K562 (cell line): ENCODE measurements around the gene F12.

ENCODE experiments used
- CEBPB ChIP-seq: fragments of 450-650 bp; IDR thresholded peaks from 2 replicates; pipeline ENCODE4 v1.6.1; 2016; ENCODE audit warnings: missing genetic modification characterization, missing compliant biosample characterization
- DPF2 ChIP-seq: fragments of 450-650 bp; IDR thresholded peaks from 2 replicates; pipeline ENCODE4 v1.6.1; 2016
- ETV6 ChIP-seq, 3 experiments: fragments of 150-350 bp in 1 of 3; sonication (generic) in 1 of 3; formaldehyde crosslinking in 1 of 3; IDR thresholded peaks; 2 replicates each; pipeline versions ENCODE4 v1.6.1 to v1.8.0; 2014 to 2022; ENCODE audit warnings: borderline replicate concordance in 2 of 3, low read depth in 2 of 3, antibody characterized with exemption in 1 of 3, low read length in 1 of 3, mild to moderate bottlenecking in 1 of 3, missing genetic modification reagents in 1 of 3
- FOXK2 ChIP-seq, 2 experiments: fragments of 450-650 bp; IDR thresholded peaks in 1 of 2; conservative IDR thresholded peaks in 1 of 2; 2 replicates each; pipeline ENCODE4 v1.6.1; 2016; ENCODE audit warnings: low read depth in 2 of 2, mild to moderate bottlenecking in 1 of 2
- FOXP1 ChIP-seq: sonication (generic); formaldehyde crosslinking; IDR thresholded peaks from 2 replicates; pipeline ENCODE4 v1.8.0; 2022; ENCODE audit warnings: mild to moderate bottlenecking, missing genetic modification reagents
- JUN ChIP-seq, 2 experiments: sonication (generic) in 1 of 2; formaldehyde crosslinking in 1 of 2; IDR thresholded peaks; 2 replicates each; pipeline versions ENCODE4 v1.6.1 to v1.8.0; 2012 to 2022; ENCODE audit warnings: borderline replicate concordance in 2 of 2, mild to moderate bottlenecking in 2 of 2, improper control_type of control experiment in 1 of 2, low read depth in 1 of 2, low read length in 1 of 2, missing genetic modification reagents in 1 of 2
- LARP7 ChIP-seq: fragments of 450-650 bp; IDR thresholded peaks from 2 replicates; pipeline ENCODE4 v1.6.1; 2016
- PHF8 ChIP-seq: fragments of 200-600 bp; sonication (generic); IDR thresholded peaks from 2 replicates; pipeline ENCODE4 v1.6.1; 2012; ENCODE audit warnings: mixed run types, mild to moderate bottlenecking, inconsistent platforms, low read length, moderate library complexity, borderline replicate concordance
- POLR2A ChIP-seq: fragments of 450-650 bp; conservative IDR thresholded peaks from 2 replicates; pipeline ENCODE4 v1.6.1; 2016
- POLR2AphosphoS5 ChIP-seq: IDR thresholded peaks from 2 replicates; pipeline ENCODE4 v1.6.1; 2011; ENCODE audit warnings: mild to moderate bottlenecking, low read depth, low read length, moderate library complexity; ENCODE audit not compliant: control insufficient read depth, insufficient read depth
- SREBF1 ChIP-seq: fragments of 150-350 bp; IDR thresholded peaks from 2 replicates; pipeline ENCODE4 v1.6.1; 2014; ENCODE audit warnings: antibody characterized with exemption, low read depth, low read length, borderline replicate concordance
- XRCC3 ChIP-seq: fragments of 450-650 bp; IDR thresholded peaks from 2 replicates; pipeline ENCODE4 v1.6.1; 2017; ENCODE audit warnings: mild to moderate bottlenecking, moderate library complexity
- TF ChIP-seq, protein P1 (sequence below), 3 experiments: IDR thresholded peaks in 2 of 3; conservative IDR thresholded peaks in 1 of 3; 2 replicates each; pipeline ENCODE4 v1.5.1; 2011 to 2012; ENCODE audit warnings: low read length in 3 of 3, mild to moderate bottlenecking in 3 of 3, control low read depth in 2 of 3, improper control_type of control experiment in 1 of 3, inconsistent platforms in 1 of 3, low read depth in 1 of 3, mixed read lengths in 1 of 3, moderate library complexity in 1 of 3; ENCODE audit not compliant: insufficient read depth in 2 of 3
- TF ChIP-seq, protein P2 (sequence below): sonication (generic); formaldehyde crosslinking; IDR thresholded peaks from 2 replicates; pipeline ENCODE4 v1.5.0; 2020; ENCODE audit warnings: missing genetic modification reagents

DNA sequence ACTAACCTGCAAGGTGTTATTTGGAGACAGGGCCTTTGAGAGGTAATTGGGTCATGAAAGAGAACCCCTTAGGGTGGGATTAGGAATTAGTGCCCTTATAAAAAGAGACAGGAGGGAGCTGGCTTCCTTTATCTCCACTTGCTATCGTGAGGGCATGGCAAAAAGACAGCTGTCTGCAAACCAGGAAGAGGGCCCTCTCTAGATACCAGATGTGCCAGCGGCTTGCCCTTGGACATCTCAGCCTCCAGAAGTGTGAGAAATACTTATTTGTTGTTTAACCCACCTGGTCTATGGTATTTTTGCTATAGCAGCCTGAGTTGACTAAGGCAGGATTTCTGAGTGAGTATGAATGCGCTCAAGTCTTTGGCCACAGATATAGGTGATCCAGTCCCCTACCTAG is 52.6 kb downstream of the F12 start:
- TF ChIP-seq XRCC3 (no peak), FOXP1 (no peak), POLR2AphosphoS5 (no peak), POLR2A (no peak), LARP7 (no peak), SREBF1 (no peak), DPF2 (no peak), ETV6 (IDR thresholded peaks at IDR 0.05; ENCODE audit: borderline replicate concordance in 1 of 2, low read depth in 2 of 2, low read length in 1 of 2) (no peak), ETV6 (CRISPR knock-in tag; IDR thresholded peaks at IDR 0.05; ENCODE audit: borderline replicate concordance) (no peak), JUN (IDR thresholded peaks at IDR 0.05; ENCODE audit: borderline replicate concordance, low read depth, low read length) (no peak), JUN (CRISPR knock-in tag; IDR thresholded peaks at IDR 0.05; ENCODE audit: borderline replicate concordance) (no peak), FOXK2 (conservative IDR thresholded peaks at IDR 0.05 in 1 of 2, IDR thresholded peaks at IDR 0.05 in 1 of 2; ENCODE audit: low read depth in 2 of 2) (no peak), PHF8 (no peak), CEBPB (tag) (no peak)
- TF ChIP-seq, protein P1, sequence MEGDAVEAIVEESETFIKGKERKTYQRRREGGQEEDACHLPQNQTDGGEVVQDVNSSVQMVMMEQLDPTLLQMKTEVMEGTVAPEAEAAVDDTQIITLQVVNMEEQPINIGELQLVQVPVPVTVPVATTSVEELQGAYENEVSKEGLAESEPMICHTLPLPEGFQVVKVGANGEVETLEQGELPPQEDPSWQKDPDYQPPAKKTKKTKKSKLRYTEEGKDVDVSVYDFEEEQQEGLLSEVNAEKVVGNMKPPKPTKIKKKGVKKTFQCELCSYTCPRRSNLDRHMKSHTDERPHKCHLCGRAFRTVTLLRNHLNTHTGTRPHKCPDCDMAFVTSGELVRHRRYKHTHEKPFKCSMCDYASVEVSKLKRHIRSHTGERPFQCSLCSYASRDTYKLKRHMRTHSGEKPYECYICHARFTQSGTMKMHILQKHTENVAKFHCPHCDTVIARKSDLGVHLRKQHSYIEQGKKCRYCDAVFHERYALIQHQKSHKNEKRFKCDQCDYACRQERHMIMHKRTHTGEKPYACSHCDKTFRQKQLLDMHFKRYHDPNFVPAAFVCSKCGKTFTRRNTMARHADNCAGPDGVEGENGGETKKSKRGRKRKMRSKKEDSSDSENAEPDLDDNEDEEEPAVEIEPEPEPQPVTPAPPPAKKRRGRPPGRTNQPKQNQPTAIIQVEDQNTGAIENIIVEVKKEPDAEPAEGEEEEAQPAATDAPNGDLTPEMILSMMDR (IDR thresholded peaks at IDR 0.05 in 2 of 3, conservative IDR thresholded peaks at IDR 0.05 in 1 of 3; ENCODE audit: insufficient read depth in 2 of 3, low read depth in 1 of 3, low read length in 3 of 3), result no peak
- TF ChIP-seq, protein P2, sequence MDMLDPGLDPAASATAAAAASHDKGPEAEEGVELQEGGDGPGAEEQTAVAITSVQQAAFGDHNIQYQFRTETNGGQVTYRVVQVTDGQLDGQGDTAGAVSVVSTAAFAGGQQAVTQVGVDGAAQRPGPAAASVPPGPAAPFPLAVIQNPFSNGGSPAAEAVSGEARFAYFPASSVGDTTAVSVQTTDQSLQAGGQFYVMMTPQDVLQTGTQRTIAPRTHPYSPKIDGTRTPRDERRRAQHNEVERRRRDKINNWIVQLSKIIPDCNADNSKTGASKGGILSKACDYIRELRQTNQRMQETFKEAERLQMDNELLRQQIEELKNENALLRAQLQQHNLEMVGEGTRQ (CRISPR knock-in tag), result no peak
